GM12801 (cell line): ENCODE results near the gene PRKN.

Experiments used
- TF ChIP-seq, protein P1 (sequence below): IDR thresholded peaks from one replicate; pipeline ENCODE4 v1.5.1; 2011; ENCODE audit warnings: control low read depth; ENCODE audit not compliant: insufficient read length; ENCODE audit errors: extremely low read depth

PRKN gene

DNA sequence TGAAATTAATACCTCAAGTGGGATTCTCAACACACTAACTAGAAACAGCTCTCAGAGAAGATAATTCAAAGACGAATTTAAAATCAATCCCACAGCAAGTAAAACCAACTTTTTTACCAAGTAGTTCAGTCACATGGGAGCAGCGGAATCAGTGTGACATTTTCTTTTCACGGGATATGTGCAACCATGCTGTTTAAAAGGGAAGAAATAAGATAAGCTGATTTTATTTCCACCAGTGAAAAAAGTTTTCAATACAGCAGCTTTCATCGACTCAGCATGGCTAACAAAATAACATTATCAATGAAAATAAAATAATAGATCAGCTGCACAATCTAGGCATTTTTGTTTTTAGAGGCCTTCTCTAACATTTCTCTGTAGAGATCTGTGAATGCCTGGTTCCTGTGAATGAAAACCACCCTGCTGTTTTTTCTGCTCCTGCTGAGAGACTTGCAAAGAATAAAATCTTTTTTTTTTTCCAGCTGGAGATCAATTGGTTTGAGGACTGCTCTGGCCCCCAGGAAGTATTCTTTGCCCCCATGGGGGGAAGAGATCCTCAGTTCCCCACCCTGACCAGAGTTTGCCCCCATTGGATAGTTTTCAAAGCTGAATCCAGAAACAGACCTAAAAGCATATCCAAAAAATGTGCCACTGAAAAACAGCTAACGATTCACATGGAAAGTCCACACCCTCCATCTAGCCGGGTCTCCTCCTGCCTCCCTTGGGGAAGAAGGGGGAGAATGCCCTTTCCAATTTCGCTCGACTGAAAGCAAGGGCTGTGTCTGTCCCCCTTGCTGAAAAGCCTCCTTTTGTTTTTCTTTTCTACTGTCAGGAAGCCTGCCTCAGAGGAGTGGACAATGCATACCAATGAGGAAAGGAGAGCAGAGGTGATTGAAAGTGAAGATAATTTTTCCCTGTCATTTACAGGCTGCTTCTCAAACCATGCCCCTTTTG, 317.6 kb downstream of the PRKN start:
- TF ChIP-seq, protein P1, sequence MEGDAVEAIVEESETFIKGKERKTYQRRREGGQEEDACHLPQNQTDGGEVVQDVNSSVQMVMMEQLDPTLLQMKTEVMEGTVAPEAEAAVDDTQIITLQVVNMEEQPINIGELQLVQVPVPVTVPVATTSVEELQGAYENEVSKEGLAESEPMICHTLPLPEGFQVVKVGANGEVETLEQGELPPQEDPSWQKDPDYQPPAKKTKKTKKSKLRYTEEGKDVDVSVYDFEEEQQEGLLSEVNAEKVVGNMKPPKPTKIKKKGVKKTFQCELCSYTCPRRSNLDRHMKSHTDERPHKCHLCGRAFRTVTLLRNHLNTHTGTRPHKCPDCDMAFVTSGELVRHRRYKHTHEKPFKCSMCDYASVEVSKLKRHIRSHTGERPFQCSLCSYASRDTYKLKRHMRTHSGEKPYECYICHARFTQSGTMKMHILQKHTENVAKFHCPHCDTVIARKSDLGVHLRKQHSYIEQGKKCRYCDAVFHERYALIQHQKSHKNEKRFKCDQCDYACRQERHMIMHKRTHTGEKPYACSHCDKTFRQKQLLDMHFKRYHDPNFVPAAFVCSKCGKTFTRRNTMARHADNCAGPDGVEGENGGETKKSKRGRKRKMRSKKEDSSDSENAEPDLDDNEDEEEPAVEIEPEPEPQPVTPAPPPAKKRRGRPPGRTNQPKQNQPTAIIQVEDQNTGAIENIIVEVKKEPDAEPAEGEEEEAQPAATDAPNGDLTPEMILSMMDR: no peak

DNA sequence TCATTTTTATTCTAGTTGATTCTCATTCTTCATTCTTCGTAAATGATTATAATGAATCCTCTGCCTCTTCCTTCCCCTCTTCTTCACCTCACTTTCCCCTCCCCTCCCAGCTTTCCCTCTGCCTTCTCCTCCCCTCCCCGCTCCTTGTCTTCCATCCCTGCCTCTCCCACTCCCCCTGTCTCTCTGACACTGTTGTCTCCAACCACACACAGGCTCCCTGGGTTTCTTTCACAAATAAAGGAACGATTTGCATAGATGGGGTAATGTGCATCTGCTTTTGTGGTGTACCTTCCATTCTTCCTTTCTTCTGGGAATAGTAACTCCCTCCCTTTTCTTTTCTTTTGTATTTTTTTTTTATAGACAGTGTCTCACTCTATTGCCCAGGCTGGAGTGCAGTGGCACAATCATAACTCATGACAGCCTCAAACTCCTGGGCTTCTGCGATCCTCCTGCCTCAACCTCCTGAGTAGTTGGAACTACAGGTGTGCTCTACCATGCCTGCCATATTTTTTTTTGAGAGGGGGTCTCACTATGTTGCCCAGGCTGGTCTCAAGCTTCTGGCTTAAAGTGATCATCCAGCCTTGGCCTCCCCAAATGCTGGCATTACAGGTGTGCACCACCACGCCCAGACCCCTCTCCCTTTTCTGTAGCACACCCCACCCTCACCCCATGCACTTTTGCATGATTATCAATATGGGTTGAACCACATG, 318.6 kb downstream of the PRKN start:
- TF ChIP-seq, protein P1: no peak

DNA sequence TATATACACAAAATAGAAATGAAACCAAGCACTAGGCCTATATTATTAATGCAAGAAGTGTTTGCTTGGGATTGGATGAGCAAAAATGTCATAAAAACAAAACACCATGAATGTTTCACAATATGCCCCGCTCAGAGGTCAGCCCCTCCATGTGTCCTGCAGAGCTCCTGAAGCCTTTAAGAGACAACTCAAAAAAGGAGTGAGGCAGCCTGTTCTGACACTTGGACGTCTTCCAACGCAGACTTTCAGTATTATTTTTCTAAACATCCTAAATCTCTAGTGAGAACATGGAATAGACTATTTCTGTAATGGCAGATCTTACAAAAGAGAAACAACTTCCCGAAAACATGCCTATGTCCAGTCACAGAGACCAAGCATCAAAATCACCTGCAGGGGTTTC, 322.6 kb downstream of the PRKN start:
- TF ChIP-seq, protein P1: no peak

DNA sequence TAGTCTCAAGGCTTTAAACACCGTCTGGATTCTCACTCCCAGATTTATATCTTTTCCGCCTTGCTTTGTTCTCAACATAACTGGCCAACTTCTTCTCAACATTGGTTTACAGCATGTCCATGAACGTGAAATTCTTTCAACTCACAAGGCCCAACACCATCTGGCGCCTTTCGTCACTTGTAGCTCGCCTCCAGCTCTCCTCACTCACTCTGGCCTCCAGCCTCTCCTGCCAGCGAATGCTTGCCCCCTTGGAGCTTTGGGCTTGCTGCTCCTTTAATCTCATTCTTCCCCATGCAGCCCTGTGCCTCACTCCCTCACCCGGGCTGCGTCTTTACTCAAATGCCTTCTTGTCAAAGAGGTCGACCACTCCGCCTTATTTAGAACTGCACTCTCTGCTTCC, 324.5 kb downstream of the PRKN start:
- TF ChIP-seq, protein P1: no peak

- TF ChIP-seq, protein P1: no peak
These were observed 332.4 kb downstream of the PRKN start for GRCh38 chr6:162395181-162395580.

DNA sequence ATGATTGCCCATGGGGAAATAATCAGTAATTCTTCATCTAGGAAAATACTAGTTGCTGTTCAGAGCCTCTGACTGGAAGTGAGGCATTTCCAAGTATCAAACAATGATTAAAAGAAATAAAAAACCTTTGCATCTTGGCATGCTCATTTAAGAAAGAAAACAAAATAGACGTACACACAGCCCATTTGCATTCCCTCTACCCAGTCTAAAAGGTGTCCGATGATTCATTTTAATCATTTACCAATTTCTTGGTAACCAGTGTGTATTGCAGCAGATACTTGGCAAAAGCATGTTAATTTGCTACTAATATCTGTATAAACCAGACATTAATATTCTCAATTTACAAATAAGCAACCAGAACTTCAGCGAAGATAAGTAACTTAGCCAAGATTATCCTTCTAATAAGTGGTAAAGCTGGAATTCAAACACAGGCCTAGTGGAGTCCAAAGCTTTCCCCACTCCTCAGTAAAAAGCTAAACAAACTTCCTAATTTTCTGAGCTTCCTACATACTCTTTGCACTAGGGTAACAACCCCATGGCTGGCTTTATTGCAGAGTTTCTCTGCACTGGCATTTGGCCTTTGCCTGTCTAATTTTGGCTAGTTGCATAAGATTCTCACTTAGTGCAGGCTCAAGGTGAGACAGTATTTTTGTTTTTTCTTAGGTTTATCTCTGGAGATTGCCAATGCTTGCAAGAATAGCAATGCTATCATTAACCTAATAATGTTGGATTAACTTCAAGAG, 338.1 kb downstream of the PRKN start:
- TF ChIP-seq, protein P1: no peak

- TF ChIP-seq, protein P1: no peak
These were observed 339.2 kb downstream of the PRKN start for GRCh38 chr6:162388383-162388777.
